Activated CD8-positive, alpha-beta memory T cell treated with anti-CD3 and anti-CD28 coated beads for 24 hours (primary cell): Measurements from ENCODE around the gene EFTUD2.

Source experiments
- DNase-seq: peaks from one replicate; pipeline ENCODE4 v3.0.0-alpha.2; 2020

Gene EFTUD2

GRCh38 chr17:44910231-44911106, 11.2 kb upstream of the EFTUD2 start:
- no peak for DNase-seq

GRCh38 chr17:44909681-44910144, 10.5 kb upstream of the EFTUD2 start:
- no peak for DNase-seq

- DNase-seq: no peak
These were observed 9.6 kb upstream of the EFTUD2 start for GRCh38 chr17:44908761-44909326.

- DNase-seq: no peak
These were observed 8.7 kb upstream of the EFTUD2 start for GRCh38 chr17:44907729-44908470.

- DNase-seq: no peak
These were observed 7.8 kb upstream of the EFTUD2 start for GRCh38 chr17:44906763-44907728.

GRCh38 chr17:44906010-44906646, 6.9 kb upstream of the EFTUD2 start:
- no peak for DNase-seq

- DNase-seq: no peak
These were observed 6.1 kb upstream of the EFTUD2 start for GRCh38 chr17:44905006-44906000.

GRCh38 chr17:44904001-44904984, 5.0 kb upstream of the EFTUD2 start:
- no peak for DNase-seq

GRCh38 chr17:44903012-44903685, 3.9 kb upstream of the EFTUD2 start:
- no peak for DNase-seq

- DNase-seq: no peak
These were observed 3.0 kb upstream of the EFTUD2 start for GRCh38 chr17:44902135-44902760.

- no peak for DNase-seq
These were observed 2.2 kb upstream of the EFTUD2 start for GRCh38 chr17:44901411-44901921.

- no peak for DNase-seq
These were observed 1.6 kb upstream of the EFTUD2 start for GRCh38 chr17:44900894-44901293.

- no peak for DNase-seq
These were observed 524 bp downstream of the EFTUD2 start for GRCh38 chr17:44898768-44899073.

GRCh38 chr17:44894642-44895041, 4.6 kb downstream of the EFTUD2 start:
- DNase-seq: no peak

GRCh38 chr17:44892250-44892649, 7.0 kb downstream of the EFTUD2 start:
- DNase-seq: no peak

GRCh38 chr17:44889003-44889402, 10.2 kb downstream of the EFTUD2 start:
- DNase-seq: no peak

GRCh38 chr17:44887971-44888954, 11.0 kb downstream of the EFTUD2 start:
- no peak for DNase-seq
